Progenitor cell of endocrine pancreas (in vitro differentiated cells): ENCODE data around the gene ZNF592. TPM values are rescaled to one million over a fixed set of nuclear protein-coding genes. Genes with fewer than 3 reads are reported as not detected.

Source experiments
- DNase-seq: peaks from one replicate; pipeline ENCODE4 v3.0.0; 2021; ENCODE audit warnings: low spot score; ENCODE audit not compliant: unreplicated experiment
- H3K27ac Mint-ChIP-seq: 2 replicates; pipeline ENCODE4 v1.8.0; 2021; ENCODE audit warnings: mild to moderate bottlenecking, moderate library complexity, mixed read lengths
- H3K27me3 Mint-ChIP-seq: 2 replicates; pipeline ENCODE4 v1.8.0; 2021; ENCODE audit warnings: mixed read lengths
- H3K36me3 Mint-ChIP-seq: 2 replicates; pipeline ENCODE4 v1.8.0; 2022; ENCODE audit warnings: mixed read lengths; ENCODE audit not compliant: insufficient read depth
- H3K4me1 Mint-ChIP-seq: 2 replicates; pipeline ENCODE4 v1.8.0; 2021; ENCODE audit warnings: low read depth, mixed read lengths
- H3K4me3 Mint-ChIP-seq: 2 replicates; pipeline ENCODE4 v1.8.0; 2021; ENCODE audit warnings: low read depth, mild to moderate bottlenecking, moderate library complexity, mixed read lengths
- H3K9me3 Mint-ChIP-seq: 2 replicates; pipeline ENCODE4 v1.8.0; 2021; ENCODE audit warnings: low read depth, mixed read lengths
- total RNA-seq: library from RNA; stranded (reverse); gene quantifications from 2 replicates; pipeline ENCODE4 v1.2.1, GENCODE V29; 2021
- TF ChIP-seq, protein P1 (sequence below): fragments of 200-600 bp; sonication (generic); IDR thresholded peaks from one replicate; pipeline ENCODE4 v1.5.0; 2021; ENCODE audit warnings: antibody characterized with exemption, mild to moderate bottlenecking; ENCODE audit not compliant: unreplicated experiment

Gene ZNF592
- total RNA-seq, 1 donor from 2014 or later, result 40.5 TPM

DNA sequence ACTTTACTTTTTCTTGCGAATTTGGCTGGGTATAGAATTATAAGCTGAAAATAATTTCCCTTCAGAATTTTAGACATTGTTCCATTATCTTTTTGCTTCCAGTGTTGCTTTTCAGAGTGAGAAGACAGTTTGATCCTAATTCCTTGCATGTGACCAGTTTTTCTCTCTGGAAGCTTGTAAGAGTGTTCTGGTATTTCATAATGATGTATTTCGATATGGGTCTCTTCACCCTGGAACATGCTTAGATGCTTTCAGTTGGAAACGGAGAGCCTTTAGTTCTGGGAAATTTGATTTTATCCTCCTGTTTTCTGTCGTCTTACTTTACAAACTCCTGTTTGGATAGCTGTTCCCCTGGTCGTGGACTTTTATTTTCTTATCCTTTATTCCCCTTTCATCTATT lies 82.6 kb downstream of the ZNF592 start:
- no peak for DNase-seq
- peaks cover 23% of the 10 kb centered on the region for H3K36me3 Mint-ChIP-seq
- peak overlapping the region; percentile 23 for H3K27ac Mint-ChIP-seq
- no peak overlapping the region for H3K4me3 Mint-ChIP-seq
- H3K27me3 Mint-ChIP-seq, result no peaks in the 10 kb centered on the region
- H3K9me3 Mint-ChIP-seq, result no peaks in the 10 kb centered on the region
- TF ChIP-seq, protein P1, sequence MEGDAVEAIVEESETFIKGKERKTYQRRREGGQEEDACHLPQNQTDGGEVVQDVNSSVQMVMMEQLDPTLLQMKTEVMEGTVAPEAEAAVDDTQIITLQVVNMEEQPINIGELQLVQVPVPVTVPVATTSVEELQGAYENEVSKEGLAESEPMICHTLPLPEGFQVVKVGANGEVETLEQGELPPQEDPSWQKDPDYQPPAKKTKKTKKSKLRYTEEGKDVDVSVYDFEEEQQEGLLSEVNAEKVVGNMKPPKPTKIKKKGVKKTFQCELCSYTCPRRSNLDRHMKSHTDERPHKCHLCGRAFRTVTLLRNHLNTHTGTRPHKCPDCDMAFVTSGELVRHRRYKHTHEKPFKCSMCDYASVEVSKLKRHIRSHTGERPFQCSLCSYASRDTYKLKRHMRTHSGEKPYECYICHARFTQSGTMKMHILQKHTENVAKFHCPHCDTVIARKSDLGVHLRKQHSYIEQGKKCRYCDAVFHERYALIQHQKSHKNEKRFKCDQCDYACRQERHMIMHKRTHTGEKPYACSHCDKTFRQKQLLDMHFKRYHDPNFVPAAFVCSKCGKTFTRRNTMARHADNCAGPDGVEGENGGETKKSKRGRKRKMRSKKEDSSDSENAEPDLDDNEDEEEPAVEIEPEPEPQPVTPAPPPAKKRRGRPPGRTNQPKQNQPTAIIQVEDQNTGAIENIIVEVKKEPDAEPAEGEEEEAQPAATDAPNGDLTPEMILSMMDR, result no peak
- peaks cover 3% of the 10 kb centered on the region for H3K4me1 Mint-ChIP-seq

- H3K27me3 Mint-ChIP-seq, result no peaks in the 10 kb centered on the region
- no peak overlapping the region for H3K4me3 Mint-ChIP-seq
- peaks cover 3% of the 10 kb centered on the region for H3K4me1 Mint-ChIP-seq
- TF ChIP-seq, protein P1, result no peak
- no peak for DNase-seq
- H3K36me3 Mint-ChIP-seq, result peaks cover 23% of the 10 kb centered on the region
- H3K9me3 Mint-ChIP-seq, result no peaks in the 10 kb centered on the region
- no peak overlapping the region for H3K27ac Mint-ChIP-seq
Measured at GRCh38 chr15:84831613-84832012, 83.2 kb downstream of the ZNF592 start.

DNA sequence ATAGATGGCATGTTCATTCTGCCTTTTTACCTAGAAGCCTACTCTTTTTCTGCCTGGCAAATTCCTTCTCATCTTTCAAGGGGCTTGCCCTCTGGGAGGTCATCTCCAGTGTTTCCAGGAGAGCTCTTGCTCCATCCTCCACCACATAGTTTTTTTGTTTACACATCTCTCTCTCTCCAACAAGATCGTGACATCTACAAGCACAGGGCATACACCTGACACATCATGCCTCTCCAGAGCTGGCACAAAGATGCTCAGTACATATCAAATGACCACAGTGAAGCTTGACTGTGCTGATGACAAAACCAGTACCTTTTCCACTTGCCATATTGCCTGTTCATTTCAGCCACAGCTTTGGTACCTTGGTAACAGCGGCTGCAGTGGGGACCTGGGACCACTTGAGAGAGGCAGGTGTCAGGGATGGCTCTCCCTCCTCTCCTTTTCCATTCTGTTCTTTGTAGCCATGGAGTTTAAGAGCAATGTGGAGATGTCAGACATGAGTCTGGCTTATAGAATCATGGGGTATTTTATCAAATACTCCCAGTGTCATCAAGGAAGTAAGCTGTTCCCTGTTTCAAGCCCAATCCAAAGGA lies 84.2 kb downstream of the ZNF592 start:
- no peak overlapping the region for H3K4me3 Mint-ChIP-seq
- DNase-seq, result no peak
- H3K27me3 Mint-ChIP-seq, result no peaks in the 10 kb centered on the region
- H3K27ac Mint-ChIP-seq, result no peak overlapping the region
- H3K36me3 Mint-ChIP-seq, result peaks cover 27% of the 10 kb centered on the region
- H3K9me3 Mint-ChIP-seq, result no peaks in the 10 kb centered on the region
- TF ChIP-seq, protein P1, result no peak
- H3K4me1 Mint-ChIP-seq, result peaks cover 3% of the 10 kb centered on the region

- Mint-ChIP-seq H3K4me3 (no peak overlapping the region), H3K36me3 (peaks cover 29% of the 10 kb centered on the region), H3K27ac (no peak overlapping the region), H3K4me1 (peaks cover 3% of the 10 kb centered on the region), H3K27me3 (no peaks in the 10 kb centered on the region), H3K9me3 (no peaks in the 10 kb centered on the region)
- TF ChIP-seq, protein P1, result no peak
- DNase-seq, result no peak
Measured at GRCh38 chr15:84833447-84834228, 85.2 kb downstream of the ZNF592 start.

GRCh38 chr15:84834229-84834955 lies 86.0 kb downstream of the ZNF592 start:
- TF ChIP-seq, protein P1, result no peak
- DNase-seq, result no peak
- no peak overlapping the region for H3K4me3 Mint-ChIP-seq
- H3K27ac Mint-ChIP-seq, result no peak overlapping the region
- peaks cover 3% of the 10 kb centered on the region for H3K4me1 Mint-ChIP-seq
- no peaks in the 10 kb centered on the region for H3K9me3 Mint-ChIP-seq
- H3K27me3 Mint-ChIP-seq, result no peaks in the 10 kb centered on the region
- H3K36me3 Mint-ChIP-seq, result peaks cover 26% of the 10 kb centered on the region
